ENCODE data around the gene MT1HL1.

DNA sequence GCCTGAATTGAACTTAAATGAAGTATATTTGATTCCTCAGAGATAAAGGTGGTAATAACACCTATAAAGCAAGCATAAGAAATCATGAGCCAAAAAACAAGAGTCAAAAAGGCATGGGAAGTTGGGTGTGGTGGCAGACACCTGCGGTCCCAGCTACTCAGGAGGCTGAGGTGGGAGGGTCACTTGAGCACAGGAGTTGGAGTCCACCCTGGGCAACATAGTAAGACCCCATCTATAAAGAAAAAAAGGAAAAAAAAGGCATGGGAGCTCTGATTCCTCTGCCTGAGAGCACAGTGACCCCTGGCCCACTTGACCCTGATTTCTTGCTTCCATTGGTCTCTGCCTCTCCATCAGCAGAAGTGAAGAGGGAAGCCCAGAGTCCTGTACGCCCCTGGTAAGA lies 40.3 kb downstream of the MT1HL1 start:
- TF ChIP-seq, protein P1, sequence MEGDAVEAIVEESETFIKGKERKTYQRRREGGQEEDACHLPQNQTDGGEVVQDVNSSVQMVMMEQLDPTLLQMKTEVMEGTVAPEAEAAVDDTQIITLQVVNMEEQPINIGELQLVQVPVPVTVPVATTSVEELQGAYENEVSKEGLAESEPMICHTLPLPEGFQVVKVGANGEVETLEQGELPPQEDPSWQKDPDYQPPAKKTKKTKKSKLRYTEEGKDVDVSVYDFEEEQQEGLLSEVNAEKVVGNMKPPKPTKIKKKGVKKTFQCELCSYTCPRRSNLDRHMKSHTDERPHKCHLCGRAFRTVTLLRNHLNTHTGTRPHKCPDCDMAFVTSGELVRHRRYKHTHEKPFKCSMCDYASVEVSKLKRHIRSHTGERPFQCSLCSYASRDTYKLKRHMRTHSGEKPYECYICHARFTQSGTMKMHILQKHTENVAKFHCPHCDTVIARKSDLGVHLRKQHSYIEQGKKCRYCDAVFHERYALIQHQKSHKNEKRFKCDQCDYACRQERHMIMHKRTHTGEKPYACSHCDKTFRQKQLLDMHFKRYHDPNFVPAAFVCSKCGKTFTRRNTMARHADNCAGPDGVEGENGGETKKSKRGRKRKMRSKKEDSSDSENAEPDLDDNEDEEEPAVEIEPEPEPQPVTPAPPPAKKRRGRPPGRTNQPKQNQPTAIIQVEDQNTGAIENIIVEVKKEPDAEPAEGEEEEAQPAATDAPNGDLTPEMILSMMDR (IDR thresholded peaks at IDR 0.05; ENCODE audit: low read length) = no peak
- no peak for TF ChIP-seq EZH2 (IDR thresholded peaks at IDR 0.05; ENCODE audit: borderline replicate concordance, low read length)
